C4-2B (cell line): Measurements from ENCODE around the gene CFB.

Experiments used
- ZFX ChIP-seq: fragments of 450-650 bp; IDR thresholded peaks from 2 replicates; pipeline ENCODE4 v1.6.1; 2017
- TF ChIP-seq, protein P1 (sequence below): fragments of 450-650 bp; conservative IDR thresholded peaks from 2 replicates; pipeline ENCODE4 v1.5.1; 2017; ENCODE audit warnings: mild to moderate bottlenecking

DNA sequence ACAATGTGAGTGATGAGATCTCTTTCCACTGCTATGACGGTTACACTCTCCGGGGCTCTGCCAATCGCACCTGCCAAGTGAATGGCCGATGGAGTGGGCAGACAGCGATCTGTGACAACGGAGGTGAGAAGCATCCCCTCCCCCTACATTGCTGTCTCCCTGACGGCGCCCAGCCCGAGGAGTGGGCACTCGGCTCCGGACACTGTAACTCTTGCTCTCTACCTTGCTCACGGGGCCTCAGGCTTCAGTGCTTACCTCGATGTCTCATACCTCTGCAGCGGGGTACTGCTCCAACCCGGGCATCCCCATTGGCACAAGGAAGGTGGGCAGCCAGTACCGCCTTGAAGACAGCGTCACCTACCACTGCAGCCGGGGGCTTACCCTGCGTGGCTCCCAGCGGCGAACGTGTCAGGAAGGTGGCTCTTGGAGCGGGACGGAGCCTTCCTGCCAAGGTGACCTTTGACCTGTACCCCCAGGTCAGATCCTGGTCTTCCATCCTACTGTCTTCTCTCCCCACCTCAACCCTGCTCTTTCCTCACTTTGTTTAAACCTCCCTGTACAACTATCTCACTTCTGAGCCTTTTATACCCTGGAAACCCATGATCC, 1.3 kb downstream of the CFB start:
- TF ChIP-seq, protein P1, sequence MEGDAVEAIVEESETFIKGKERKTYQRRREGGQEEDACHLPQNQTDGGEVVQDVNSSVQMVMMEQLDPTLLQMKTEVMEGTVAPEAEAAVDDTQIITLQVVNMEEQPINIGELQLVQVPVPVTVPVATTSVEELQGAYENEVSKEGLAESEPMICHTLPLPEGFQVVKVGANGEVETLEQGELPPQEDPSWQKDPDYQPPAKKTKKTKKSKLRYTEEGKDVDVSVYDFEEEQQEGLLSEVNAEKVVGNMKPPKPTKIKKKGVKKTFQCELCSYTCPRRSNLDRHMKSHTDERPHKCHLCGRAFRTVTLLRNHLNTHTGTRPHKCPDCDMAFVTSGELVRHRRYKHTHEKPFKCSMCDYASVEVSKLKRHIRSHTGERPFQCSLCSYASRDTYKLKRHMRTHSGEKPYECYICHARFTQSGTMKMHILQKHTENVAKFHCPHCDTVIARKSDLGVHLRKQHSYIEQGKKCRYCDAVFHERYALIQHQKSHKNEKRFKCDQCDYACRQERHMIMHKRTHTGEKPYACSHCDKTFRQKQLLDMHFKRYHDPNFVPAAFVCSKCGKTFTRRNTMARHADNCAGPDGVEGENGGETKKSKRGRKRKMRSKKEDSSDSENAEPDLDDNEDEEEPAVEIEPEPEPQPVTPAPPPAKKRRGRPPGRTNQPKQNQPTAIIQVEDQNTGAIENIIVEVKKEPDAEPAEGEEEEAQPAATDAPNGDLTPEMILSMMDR = no peak
- TF ChIP-seq ZFX = no peak
